PC-9 (cell line): Measurements from ENCODE around the gene ALG12.

ENCODE experiments used
- CTCF ChIP-seq: fragments of 200-600 bp; sonication (generic); conservative IDR thresholded peaks from 2 replicates; pipeline ENCODE4 v1.6.1; 2017; ENCODE audit warnings: mixed run types, antibody characterized with exemption, mild to moderate bottlenecking, moderate library complexity
- EZH2 ChIP-seq: fragments of 200-600 bp; sonication (generic); IDR thresholded peaks from 2 replicates; pipeline ENCODE4 v1.8.0; 2017; ENCODE audit warnings: antibody characterized with exemption, low read depth

GRCh38 chr22:49893025-49893424, 25.2 kb downstream of the ALG12 start:
- TF ChIP-seq CTCF (no peak), EZH2 (no peak)
